ENCODE measurements around the gene ARRB1. TPM values are rescaled to one million over a fixed set of nuclear protein-coding genes. Genes with fewer than 3 reads are reported as not detected.

The ARRB1 gene
- total RNA-seq, 4 donors from 2014 or later: 23.1 to 61.8 (median 44.8) TPM

DNA sequence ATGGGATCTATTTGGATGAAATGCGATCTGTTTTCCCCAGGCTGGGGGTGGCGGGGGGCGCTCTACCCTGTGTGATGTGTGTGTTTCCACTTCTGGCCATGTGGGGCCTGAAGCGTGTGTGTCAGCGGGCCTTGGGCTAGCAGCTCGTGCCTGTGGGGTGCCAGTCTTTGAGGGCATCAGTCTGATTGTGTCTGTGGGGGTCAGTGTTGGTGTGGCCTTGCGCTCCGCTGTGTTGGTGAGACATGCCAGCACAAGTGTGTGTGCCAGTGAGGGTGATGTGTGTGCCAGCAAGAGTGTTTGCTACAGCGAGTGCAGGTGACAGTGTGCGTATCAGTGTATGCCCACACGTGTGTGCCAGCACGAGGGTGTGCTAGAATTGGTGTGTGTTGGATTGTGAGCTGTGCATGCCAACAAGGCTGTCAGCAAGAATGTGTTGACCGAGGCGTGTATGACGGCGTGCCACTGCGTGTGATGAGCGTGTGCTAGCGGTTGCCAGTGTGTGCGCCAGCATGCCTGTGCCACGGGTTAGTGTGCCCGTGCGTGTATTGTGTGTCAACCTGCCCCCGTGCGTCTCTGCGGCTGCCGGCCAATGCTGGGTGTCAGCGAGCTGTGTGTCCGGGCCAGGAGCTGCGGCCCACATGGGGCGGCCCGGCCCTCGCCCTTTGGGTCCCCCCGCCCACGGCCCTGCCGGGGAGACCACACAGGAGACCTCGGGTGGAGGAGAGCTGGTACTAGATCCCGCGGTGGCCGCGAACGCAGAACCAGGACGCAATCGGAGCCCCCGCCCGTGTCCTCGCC, 519 bp downstream of the ARRB1 start:
- Histone ChIP-seq H3K9me3 (no peaks in the 10 kb centered on the region), H3K36me3 (no peaks in the 10 kb centered on the region), H3K4me1 (peaks cover 11 to 15% of the 10 kb centered on the region in 2 donors), H3K4me3 (peak overlapping the region; percentile 45 to 76), H3K27me3 (no peaks in the 10 kb centered on the region), H3K27ac (peak overlapping the region; percentile 88 to 91)
- peak; percentile 34 to 45 for DNase-seq
- intact Hi-C loops (cut with DNase I; ENCODE audit: low total_unique reads): no loop called here
- peak in 1 of 2 donors; percentile 12 for TF ChIP-seq POLR2A (IDR thresholded peaks at IDR 0.05)
- TF ChIP-seq, protein P1, sequence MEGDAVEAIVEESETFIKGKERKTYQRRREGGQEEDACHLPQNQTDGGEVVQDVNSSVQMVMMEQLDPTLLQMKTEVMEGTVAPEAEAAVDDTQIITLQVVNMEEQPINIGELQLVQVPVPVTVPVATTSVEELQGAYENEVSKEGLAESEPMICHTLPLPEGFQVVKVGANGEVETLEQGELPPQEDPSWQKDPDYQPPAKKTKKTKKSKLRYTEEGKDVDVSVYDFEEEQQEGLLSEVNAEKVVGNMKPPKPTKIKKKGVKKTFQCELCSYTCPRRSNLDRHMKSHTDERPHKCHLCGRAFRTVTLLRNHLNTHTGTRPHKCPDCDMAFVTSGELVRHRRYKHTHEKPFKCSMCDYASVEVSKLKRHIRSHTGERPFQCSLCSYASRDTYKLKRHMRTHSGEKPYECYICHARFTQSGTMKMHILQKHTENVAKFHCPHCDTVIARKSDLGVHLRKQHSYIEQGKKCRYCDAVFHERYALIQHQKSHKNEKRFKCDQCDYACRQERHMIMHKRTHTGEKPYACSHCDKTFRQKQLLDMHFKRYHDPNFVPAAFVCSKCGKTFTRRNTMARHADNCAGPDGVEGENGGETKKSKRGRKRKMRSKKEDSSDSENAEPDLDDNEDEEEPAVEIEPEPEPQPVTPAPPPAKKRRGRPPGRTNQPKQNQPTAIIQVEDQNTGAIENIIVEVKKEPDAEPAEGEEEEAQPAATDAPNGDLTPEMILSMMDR (IDR thresholded peaks at IDR 0.05): no peak

DNA sequence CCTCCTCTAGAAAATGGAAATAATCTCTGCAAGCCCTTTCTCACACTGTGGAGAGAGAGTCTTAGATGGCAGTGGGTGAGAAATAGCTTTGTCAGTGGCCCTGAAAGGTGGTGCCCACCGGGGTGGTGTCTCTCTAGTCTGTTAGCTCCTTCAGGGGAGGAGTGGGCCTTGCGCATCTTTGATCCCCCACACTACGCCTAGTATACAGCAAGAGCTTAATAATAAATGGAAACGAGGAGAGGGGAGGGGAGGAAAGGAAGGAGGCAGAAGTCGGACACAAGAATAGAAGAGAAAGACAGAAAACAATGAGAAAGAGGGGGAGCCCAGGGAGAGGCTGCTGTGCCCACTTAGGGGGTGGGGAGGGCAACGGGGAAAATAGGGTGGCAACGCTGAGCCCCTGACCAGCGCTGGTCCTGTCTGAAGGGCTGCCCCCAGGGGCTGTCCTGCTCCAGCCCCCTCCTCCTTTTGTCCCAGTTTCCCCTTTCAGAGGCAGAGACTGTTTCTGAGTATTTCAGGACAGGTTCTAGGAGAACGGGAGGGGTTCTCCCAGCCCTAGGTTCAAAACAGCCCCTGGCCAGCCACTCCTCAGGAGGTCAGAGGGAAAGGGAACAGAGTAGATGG, 1.2 kb downstream of the ARRB1 start:
- Histone ChIP-seq H3K27ac (peak overlapping the region; percentile 88 to 91), H3K4me1 (peaks cover 11 to 15% of the 10 kb centered on the region in 2 donors), H3K36me3 (no peaks in the 10 kb centered on the region), H3K9me3 (no peaks in the 10 kb centered on the region), H3K27me3 (no peaks in the 10 kb centered on the region), H3K4me3 (peak overlapping the region; percentile 45 to 76)
- TF ChIP-seq, protein P1 (IDR thresholded peaks at IDR 0.05): no peak
- TF ChIP-seq POLR2A (IDR thresholded peaks at IDR 0.05): no peak
- intact Hi-C loops (cut with DNase I; ENCODE audit: low total_unique reads): no loop called here
- no peak for DNase-seq

- peaks cover 11 to 15% of the 10 kb centered on the region in 2 donors for H3K4me1 ChIP-seq
- H3K27me3 ChIP-seq: no peaks in the 10 kb centered on the region
- intact Hi-C loops (cut with DNase I; ENCODE audit: low total_unique reads): no loop called here
- H3K4me3 ChIP-seq: no peak overlapping the region
- H3K27ac ChIP-seq: peak overlapping the region; percentile 88 to 91
- no peaks in the 10 kb centered on the region for H3K36me3 ChIP-seq
- H3K9me3 ChIP-seq: no peaks in the 10 kb centered on the region
- TF ChIP-seq, protein P1 (IDR thresholded peaks at IDR 0.05): no peak
- TF ChIP-seq POLR2A (IDR thresholded peaks at IDR 0.05): no peak
- no peak for DNase-seq
Measured at GRCh38 chr11:75349521-75350116, 1.8 kb downstream of the ARRB1 start.

GRCh38 chr11:75347781-75348566, 3.5 kb downstream of the ARRB1 start:
- H3K27me3 ChIP-seq: no peaks in the 10 kb centered on the region
- H3K9me3 ChIP-seq: no peaks in the 10 kb centered on the region
- no peak for TF ChIP-seq POLR2A (IDR thresholded peaks at IDR 0.05)
- TF ChIP-seq, protein P1 (IDR thresholded peaks at IDR 0.05): no peak
- H3K36me3 ChIP-seq: no peaks in the 10 kb centered on the region
- peaks cover 11 to 15% of the 10 kb centered on the region in 2 donors for H3K4me1 ChIP-seq
- H3K4me3 ChIP-seq: no peak overlapping the region
- peak; percentile 44 to 46 for DNase-seq
- peak overlapping the region; percentile 88 to 91 for H3K27ac ChIP-seq
- intact Hi-C loops (cut with DNase I; ENCODE audit: low total_unique reads): no loop called here
